Lower leg skin (tissue), 3 donors: ENCODE data around the gene PLCH1.

Experiments
- POLR2A ChIP-seq, 2 donors: fragments of 450-650 bp; IDR thresholded peaks; one replicate each; pipeline ENCODE4 v1.6.1; 2016 to 2017; ENCODE audit warnings: antibody characterized with exemption in 2 of 2, mild to moderate bottlenecking in 1 of 2, moderate library complexity in 1 of 2
- TF ChIP-seq, protein P1 (sequence below), 3 donors: fragments of 450-650 bp; IDR thresholded peaks; one replicate each; pipeline ENCODE4 v1.5.1; 2016; ENCODE audit warnings: antibody characterized with exemption in 3 of 3, mild to moderate bottlenecking in 3 of 3, moderate library complexity in 2 of 3

DNA sequence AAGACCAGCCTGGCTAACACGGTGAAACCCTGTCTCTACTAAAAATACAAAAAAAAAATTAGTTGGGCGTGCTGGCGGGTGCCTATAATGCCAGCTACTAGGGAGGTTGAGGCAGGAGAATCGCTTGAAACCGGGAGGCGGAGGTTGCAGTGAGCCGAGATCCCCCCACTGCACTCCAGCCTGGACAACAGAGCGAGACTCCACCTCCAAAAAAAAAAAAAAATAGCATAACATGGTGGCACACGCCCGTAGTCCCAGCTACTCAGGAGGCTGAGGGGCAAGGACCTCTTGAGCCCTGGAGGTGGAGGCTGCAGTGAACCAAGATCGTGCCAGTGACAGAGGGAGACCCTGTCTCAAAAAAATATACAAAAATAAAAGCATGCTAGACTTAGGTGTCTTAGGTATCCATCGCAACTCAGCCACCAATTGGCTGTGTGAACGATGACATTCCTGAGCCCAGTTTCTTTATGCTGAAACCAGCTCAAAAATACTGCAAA, 6.2 kb downstream of the PLCH1 start:
- TF ChIP-seq POLR2A (IDR thresholded peaks at IDR 0.05), result no peak
- TF ChIP-seq, protein P1, sequence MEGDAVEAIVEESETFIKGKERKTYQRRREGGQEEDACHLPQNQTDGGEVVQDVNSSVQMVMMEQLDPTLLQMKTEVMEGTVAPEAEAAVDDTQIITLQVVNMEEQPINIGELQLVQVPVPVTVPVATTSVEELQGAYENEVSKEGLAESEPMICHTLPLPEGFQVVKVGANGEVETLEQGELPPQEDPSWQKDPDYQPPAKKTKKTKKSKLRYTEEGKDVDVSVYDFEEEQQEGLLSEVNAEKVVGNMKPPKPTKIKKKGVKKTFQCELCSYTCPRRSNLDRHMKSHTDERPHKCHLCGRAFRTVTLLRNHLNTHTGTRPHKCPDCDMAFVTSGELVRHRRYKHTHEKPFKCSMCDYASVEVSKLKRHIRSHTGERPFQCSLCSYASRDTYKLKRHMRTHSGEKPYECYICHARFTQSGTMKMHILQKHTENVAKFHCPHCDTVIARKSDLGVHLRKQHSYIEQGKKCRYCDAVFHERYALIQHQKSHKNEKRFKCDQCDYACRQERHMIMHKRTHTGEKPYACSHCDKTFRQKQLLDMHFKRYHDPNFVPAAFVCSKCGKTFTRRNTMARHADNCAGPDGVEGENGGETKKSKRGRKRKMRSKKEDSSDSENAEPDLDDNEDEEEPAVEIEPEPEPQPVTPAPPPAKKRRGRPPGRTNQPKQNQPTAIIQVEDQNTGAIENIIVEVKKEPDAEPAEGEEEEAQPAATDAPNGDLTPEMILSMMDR (IDR thresholded peaks at IDR 0.05), result no peak
